ENCODE data around the gene CHRNB2.

GRCh38 chr1:154558720-154559465 is 8.7 kb upstream of the CHRNB2 start:
- no peak for TF ChIP-seq CTCF (conservative IDR thresholded peaks at IDR 0.05; ENCODE audit: low read depth, low read length)
- no peak for TF ChIP-seq EZH2 (IDR thresholded peaks at IDR 0.05; ENCODE audit: borderline replicate concordance, low read depth, low read length, poor library complexity, severe bottlenecking)

All from A673 (cell line).